Motor neuron (in vitro differentiated cells): ENCODE results near the gene MGA. TPM values are rescaled to one million over a fixed set of nuclear protein-coding genes. Genes with fewer than 3 reads are reported as not detected.

Experiments
- ATAC-seq, 8 experiments: fragments of 200-7000 bp; cut with Tn5 transposase; replicated peaks in 6 of 8; 2 replicates each; pipeline ENCODE4 v1.8.0; 2021; ENCODE audit warnings: mild to moderate bottlenecking in 8 of 8, moderate library complexity in 8 of 8
- H3K27ac ChIP-seq, 2 donors: fragments of 250-450 bp; sonication (Bioruptor Pico); 2 replicates each; pipeline ENCODE4 v1.9.0; 2021; ENCODE audit warnings: antibody characterized with exemption in 2 of 2, mild to moderate bottlenecking in 2 of 2, moderate library complexity in 1 of 2
- H3K4me1 ChIP-seq, 2 donors: fragments of 250-450 bp; sonication (Bioruptor Pico); replicated peaks in 1 of 2; 2 replicates each; pipeline ENCODE4 v1.6.1; 2021; ENCODE audit warnings: antibody characterized with exemption in 2 of 2, mild to moderate bottlenecking in 2 of 2, moderate library complexity in 1 of 2
- H3K4me3 ChIP-seq, 5 donors: fragments of 250-450 bp; sonication (Bioruptor Pico); 2 replicates each; pipeline ENCODE4 v1.9.0; 2021; ENCODE audit warnings: antibody characterized with exemption in 5 of 5, mild to moderate bottlenecking in 5 of 5, moderate library complexity in 4 of 5
- WGBS, 10 experiments: fragments of 450-650 bp; shearing (Covaris generic); methylation state at CpG; one replicate each; pipeline ENCODE4 v1.0.0; 2022; 5-methylcytosine and 5-hydroxymethylcytosine counted together
- in situ Hi-C, 9 experiments: fragments of 400-800 bp; cut with MboI; loops; one replicate each; pipeline ENCODE4 v1.15.0; 2021; ENCODE audit warnings: low sequenced_read_pairs in 9 of 9, low pct_unique_long_range_greater_than_20kb in 2 of 9; ENCODE audit not compliant: unreplicated experiment in 9 of 9
- total RNA-seq, 8 experiments: library from RNA; unstranded; fragments of 300-600 nt; gene quantifications; 2 replicates each; pipeline versions ENCODE4 v1.2.3 to v1.2.4, GENCODE V29; 2022

Gene MGA
- total RNA-seq, 8 experiments from 2014 or later: 22.0 to 49.6 (median 38.0) TPM

DNA sequence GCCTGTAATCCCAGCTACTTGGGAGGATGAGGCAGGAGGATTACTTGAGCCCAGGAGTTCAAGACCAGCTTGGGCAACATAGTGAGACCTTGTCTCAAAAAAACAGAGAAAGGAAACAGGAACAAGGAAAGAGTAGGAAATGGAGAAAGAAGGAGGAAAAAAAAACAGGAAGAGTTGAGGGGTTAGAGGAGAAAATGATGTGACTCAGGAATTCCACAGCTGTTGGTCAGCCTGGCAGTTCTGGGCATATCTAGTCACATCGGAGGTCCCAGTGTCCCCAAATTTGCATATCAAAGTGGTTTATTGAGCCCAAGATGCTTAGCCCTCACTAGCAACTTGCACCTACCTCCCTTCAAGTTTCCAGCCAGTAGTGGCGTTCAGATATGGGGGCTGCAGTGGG, 148.9 kb downstream of the MGA start:
- Histone ChIP-seq H3K4me1 (no peaks in the 10 kb centered on the region), H3K27ac (no peak overlapping the region), H3K4me3 (no peak overlapping the region)
- no peak for ATAC-seq
- 0 to 80% (median 44%) methylated on average over 1 to 2 of the region's 2 CpGs; no CpG with 5 or more reads in 2 of the 10 experiments for WGBS, 10 experiments
- in situ Hi-C loops: loop anchor here in 4 of 9 experiments (25.0 kb wide), 1 partner anchor 247 kb away; the partner anchor contains the start of gene TYRO3 (in 4 of the 4)

DNA sequence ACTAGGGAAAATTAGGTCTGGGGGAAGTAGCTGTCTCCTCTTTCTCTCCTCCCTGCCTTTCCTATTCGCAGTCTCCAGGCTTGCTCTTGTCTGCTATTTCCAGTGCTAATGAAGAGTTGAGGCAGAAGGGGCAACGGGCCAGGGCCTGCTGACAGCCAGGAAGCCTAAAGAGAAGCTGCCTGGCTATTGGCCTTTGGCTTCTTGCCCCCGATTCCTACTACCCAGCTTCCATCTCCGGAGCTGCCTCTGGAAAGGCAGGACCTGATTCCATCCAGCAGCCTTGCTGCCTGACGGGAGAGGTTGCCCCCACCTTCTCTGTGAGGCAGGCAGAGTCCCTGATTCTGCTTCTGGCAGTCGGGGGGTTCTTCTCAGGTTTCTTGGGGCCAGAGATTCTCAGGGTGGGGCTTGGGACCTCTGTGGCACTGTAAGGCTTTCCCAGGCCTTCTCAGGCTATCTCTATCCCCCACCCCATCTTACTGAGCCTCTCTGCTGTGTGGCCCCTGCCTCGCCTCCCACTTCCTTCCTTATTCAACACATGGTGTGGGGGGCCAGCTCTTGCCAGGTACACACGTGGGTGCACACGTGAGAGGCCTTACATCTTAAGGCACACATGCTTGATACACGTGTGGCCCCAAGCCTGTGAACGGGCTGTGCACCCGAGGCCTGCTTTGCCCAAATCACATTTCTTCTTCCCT, 149.5 kb downstream of the MGA start:
- Histone ChIP-seq H3K4me3 (no peak overlapping the region), H3K27ac (no peak overlapping the region), H3K4me1 (no peaks in the 10 kb centered on the region)
- in situ Hi-C loops: loop anchor here in 5 of 9 experiments (10.0 to 25.0 kb wide), 2 partner anchors 247 to 255 kb away; partner anchors contain the start of gene TYRO3 (in 5 of the 5)
- no peak for ATAC-seq
- WGBS, 10 experiments: 17 to 100% (median 81%) methylated on average over 1 to 4 of the region's 12 CpGs; no CpG with 5 or more reads in 4 of the 10 experiments

DNA sequence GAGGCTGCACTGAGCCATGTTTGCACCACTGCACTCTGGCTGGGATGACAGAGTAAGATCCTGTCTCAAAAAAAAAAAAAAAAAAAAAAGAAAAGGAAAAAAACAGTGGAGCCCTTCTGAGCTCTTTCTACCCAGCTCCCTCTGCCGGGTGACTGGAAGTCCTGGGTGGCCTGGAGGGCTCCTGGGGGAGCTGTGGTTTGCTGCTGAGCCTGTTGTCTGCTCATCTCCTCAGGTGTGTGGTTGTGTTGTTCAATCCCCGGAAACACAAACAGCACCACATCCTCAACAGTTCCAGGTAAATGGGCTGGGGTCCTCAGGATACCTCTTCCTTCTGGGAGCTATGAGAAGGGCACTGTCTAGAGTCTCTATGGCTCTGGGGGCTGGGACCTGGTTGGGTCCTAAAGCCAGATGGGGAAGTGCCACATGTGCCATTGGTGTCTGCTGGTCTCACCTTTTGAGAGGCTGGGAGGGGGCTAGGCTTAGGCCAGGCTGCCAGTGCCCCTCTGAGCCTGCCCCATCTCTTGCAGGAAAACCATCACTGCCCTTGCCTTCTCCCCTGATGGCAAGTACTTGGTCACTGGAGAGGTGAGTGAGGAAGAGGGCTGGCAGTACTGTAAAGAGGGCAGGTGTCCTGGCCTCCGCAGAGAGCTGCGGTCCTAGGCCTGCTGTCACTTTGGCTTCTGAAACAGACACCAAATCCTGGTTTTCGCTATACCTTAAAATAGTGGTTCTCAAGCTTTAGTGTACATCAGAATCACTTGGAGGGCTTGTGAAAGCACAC, 150.6 kb downstream of the MGA start:
- Histone ChIP-seq H3K27ac (no peak overlapping the region), H3K4me1 (no peaks in the 10 kb centered on the region), H3K4me3 (no peak overlapping the region)
- WGBS, 10 experiments: 75 to 100% (median 91%) methylated on average over 1 to 4 of the region's 5 CpGs; no CpG with 5 or more reads in 6 of the 10 experiments
- peak in 7 of 8 experiments; percentile 18 to 50 (median 40) for ATAC-seq
- in situ Hi-C loops: loop anchor here in 5 of 9 experiments (10.0 to 25.0 kb wide), 2 partner anchors 249 to 256 kb away; partner anchors contain the start of gene TYRO3 (in 5 of the 5)

DNA sequence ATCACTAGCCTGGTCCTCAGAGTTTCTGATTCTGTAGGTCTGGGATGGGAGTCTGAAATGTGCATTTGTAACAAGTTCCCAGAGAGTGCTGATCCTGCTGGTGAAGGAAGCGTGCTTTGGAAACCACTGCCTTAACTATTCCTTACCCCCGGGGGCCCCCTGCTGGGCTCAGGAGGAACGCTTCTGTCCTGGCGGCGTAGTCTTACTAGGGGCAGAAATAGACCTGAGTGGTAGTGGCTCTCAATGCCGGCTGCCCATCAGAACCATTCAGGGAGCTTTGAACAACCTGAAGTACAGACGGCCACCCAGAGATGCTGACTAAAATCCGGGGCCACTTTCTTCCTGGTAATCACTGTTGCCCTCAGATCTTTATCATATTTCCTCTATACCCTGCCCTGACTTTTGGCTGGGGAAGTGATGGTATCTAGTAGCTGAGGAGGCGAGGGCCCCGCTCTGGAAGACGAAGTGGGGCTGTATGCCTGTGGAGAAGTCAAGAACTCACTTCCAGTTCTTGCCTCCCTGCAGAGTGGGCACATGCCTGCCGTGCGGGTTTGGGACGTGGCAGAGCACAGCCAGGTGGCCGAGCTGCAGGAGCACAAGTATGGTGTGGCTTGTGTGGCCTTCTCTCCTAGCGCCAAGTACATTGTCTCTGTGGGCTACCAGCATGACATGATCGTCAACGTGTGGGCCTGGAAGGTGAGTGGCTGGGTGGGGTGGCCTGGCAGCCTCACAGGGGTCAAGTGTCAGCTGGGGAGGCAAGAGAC, 151.4 kb downstream of the MGA start:
- H3K4me3 ChIP-seq: no peak overlapping the region
- 0 to 100% (median 56%) methylated on average over 1 to 7 of the region's 18 CpGs; no CpG with 5 or more reads in 2 of the 10 experiments for WGBS, 10 experiments
- in situ Hi-C loops: loop anchor here in 5 of 9 experiments (10.0 to 25.0 kb wide), 2 partner anchors 249 to 257 kb away; partner anchors contain the start of gene TYRO3 (in 5 of the 5)
- peak; percentile 93 to 98 (median 97) for ATAC-seq
- H3K4me1 ChIP-seq: no peaks in the 10 kb centered on the region
- H3K27ac ChIP-seq: no peak overlapping the region

DNA sequence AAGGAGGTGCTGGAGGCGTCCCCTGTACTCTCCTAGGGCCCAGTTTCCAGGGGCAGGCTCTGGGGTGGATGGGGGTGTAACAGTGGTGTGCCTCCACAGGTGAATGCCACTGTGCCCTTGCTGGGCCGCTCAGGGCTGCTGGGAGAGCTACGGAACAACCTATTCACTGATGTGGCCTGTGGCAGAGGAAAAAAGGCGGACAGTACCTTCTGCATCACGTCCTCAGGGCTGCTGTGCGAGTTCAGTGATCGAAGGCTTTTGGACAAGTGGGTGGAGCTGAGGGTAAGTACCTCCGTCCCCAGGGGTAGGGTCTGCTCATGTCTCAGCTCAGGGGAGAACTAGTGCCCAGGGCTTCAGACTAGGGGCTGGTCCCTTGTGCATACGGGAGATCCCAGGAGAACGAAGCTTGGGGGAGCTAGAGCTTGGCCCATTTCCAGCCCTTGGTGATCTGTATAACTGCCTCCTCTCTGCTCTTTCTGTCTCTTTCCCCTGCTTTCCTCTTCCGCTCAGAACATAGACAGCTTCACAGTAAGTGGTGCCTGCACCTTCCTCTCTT, 152.7 kb downstream of the MGA start:
- H3K4me3 ChIP-seq: no peak overlapping the region
- H3K4me1 ChIP-seq: no peaks in the 10 kb centered on the region
- in situ Hi-C loops: loop anchor here in 5 of 9 experiments (10.0 to 25.0 kb wide), 2 partner anchors 251 to 258 kb away; partner anchors contain the start of gene TYRO3 (in 5 of the 5)
- 83 to 100% (median 96%) methylated on average over 1 to 7 of the region's 11 CpGs; no CpG with 5 or more reads in 2 of the 10 experiments for WGBS, 10 experiments
- ATAC-seq: no peak
- H3K27ac ChIP-seq: no peak overlapping the region

DNA sequence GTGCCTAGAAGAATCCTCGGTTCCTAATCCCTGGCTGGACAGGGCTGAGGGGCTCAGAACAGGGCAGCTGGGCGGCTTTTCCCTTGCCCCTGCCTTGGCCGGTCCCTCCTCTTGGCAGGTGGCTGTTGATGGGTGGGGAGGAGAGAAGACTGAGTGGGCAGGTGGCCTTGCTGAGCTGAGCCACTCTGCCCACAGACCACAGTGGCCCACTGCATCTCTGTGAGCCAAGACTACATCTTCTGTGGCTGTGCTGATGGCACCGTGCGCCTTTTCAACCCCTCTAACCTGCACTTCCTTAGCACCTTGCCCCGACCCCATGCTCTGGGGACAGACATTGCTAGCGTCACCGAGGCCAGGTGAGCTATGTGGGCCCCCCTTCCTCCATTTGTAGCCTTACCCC, 153.2 kb downstream of the MGA start:
- 40 to 100% (median 78%) methylated on average over 1 to 5 of the region's 8 CpGs; no CpG with 5 or more reads in 4 of the 10 experiments for WGBS, 10 experiments
- Histone ChIP-seq H3K4me1 (no peaks in the 10 kb centered on the region), H3K4me3 (no peak overlapping the region), H3K27ac (no peak overlapping the region)
- no peak for ATAC-seq
- in situ Hi-C loops: loop anchor here in 5 of 9 experiments (10.0 to 25.0 kb wide), 2 partner anchors 251 to 259 kb away; partner anchors contain the start of gene TYRO3 (in 5 of the 5)

DNA sequence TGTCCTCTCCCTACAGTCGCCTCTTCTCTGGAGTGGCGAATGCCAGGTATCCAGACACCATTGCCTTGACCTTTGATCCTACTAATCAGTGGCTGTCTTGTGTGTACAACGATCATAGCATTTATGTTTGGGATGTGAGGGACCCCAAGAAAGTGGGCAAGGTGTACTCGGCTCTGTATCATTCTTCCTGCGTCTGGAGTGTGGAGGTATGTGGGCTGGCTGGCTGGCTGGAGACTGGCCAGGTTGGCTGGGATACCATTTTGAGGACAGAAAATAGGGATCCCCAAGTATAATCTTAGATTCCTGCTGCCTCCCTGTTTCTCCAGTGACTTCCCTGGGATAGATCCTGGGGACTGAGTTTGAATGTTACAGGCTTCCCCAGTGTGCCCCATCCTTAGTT, 154.3 kb downstream of the MGA start:
- no peak for ATAC-seq
- 57 to 100% (median 90%) methylated on average over 1 to 4 of the region's 5 CpGs; no CpG with 5 or more reads in 2 of the 10 experiments for WGBS, 10 experiments
- in situ Hi-C loops: loop anchor here in 5 of 9 experiments (10.0 to 25.0 kb wide), 2 partner anchors 252 to 260 kb away; partner anchors contain the start of gene TYRO3 (in 5 of the 5)
- Histone ChIP-seq H3K4me1 (no peaks in the 10 kb centered on the region), H3K27ac (no peak overlapping the region), H3K4me3 (no peak overlapping the region)

DNA sequence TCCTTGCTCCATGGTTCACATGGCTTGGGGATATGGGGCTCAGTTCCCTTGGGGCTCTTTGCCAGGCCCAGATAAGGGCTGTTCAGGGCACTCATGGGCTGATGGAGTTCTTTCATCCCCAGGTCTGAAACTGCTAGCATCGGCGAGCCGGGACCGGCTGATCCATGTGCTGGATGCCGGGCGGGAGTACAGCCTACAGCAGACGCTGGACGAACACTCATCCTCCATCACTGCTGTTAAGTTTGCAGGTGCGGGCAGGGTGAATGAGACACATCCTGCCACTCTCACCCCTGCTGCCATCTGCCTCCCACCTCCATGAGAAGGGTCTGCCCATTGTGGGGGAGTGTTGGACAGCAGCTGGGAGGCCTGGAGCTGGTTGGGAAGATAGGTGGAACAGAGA, 156.6 kb downstream of the MGA start:
- Histone ChIP-seq H3K4me1 (no peaks in the 10 kb centered on the region), H3K27ac (no peak overlapping the region), H3K4me3 (no peak overlapping the region)
- no peak for ATAC-seq
- in situ Hi-C loops: loop anchor here in 5 of 9 experiments (10.0 to 25.0 kb wide), 2 partner anchors 254 to 262 kb away; partner anchors contain the start of gene TYRO3 (in 5 of the 5)
- WGBS, 10 experiments: 80 to 100% (median 93%) methylated on average over 3 to 9 of the region's 9 CpGs; no CpG with 5 or more reads in 6 of the 10 experiments

DNA sequence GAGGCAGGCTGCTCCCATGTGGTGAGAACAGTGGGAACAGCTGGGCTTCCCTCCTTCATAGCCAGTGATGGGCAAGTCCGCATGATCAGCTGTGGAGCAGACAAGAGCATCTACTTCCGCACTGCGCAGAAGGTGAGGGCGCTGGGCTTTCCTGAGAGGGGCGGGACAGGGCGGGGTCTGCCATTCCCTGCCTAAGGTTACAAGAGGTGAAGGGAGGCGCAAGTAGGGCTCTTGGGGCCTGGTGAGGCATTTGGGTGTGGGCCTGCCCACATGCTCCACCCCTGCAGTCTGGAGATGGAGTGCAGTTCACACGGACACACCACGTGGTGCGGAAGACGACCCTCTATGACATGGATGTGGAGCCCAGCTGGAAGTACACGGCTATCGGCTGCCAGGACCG, 157.1 kb downstream of the MGA start:
- 60 to 100% (median 82%) methylated on average over 1 to 7 of the region's 14 CpGs; no CpG with 5 or more reads in 6 of the 10 experiments for WGBS, 10 experiments
- ATAC-seq: no peak
- Histone ChIP-seq H3K4me1 (no peaks in the 10 kb centered on the region), H3K27ac (no peak overlapping the region), H3K4me3 (no peak overlapping the region)
- in situ Hi-C loops: loop anchor here in 5 of 9 experiments (10.0 to 25.0 kb wide), 2 partner anchors 255 to 263 kb away; partner anchors contain the start of gene TYRO3 (in 5 of the 5)

DNA sequence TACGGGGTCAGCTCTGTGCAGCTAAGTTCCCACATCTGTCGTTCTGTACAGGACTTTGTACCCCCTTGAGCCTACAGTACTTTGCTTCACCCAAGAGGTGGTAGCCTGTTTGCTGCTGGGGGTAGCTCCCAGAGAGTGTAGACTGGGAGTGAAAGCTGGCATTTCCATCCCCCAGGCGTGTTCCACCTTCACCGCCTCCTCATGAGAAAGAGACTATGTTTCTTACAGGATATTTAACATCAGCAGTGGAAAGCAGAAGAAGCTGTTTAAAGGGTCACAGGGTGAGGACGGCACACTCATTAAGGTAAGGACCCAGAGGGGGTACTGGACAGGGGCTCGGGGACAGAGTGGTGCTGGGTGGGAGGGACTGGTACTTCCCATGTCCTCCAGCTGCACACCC, 157.6 kb downstream of the MGA start:
- WGBS, 10 experiments: 42% methylated on average over 2 of the region's 6 CpGs; no CpG with 5 or more reads in 9 of the 10 experiments
- ATAC-seq: no peak
- in situ Hi-C loops: loop anchor here in 5 of 9 experiments (10.0 to 25.0 kb wide), 2 partner anchors 255 to 263 kb away; partner anchors contain the start of gene TYRO3 (in 5 of the 5)
- no peak overlapping the region for H3K4me3 ChIP-seq
- H3K4me1 ChIP-seq: no peaks in the 10 kb centered on the region
- H3K27ac ChIP-seq: no peak overlapping the region

DNA sequence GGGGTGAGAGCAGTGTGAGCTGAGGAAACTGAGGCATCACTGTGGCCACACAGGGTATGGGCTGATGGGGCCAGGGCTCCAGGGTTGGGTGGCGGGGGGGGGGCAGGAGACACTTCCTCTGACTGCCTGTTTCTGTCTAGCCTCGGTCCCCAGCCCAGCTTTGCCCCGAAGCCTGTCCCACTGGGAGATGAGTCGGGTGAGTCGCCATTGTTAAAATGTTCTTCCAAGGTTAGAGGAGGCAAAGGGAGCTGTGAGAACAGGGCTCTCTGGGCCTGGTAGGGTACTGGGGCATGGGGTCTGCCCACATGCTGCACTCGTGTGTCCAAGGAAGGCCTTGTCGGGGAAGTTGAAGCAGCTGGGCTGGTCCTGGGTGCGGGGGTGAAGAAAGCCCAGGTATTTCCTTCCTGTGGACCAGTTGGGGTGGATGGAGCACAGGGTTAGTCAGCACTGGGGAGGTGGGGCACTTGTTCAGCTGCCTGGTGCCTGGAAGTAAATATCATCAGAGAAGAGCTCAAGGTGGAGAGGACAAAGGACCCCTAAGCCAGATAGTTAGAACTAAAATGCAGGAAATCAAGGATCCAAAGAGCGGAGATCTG, 159.3 kb downstream of the MGA start:
- no peak for ATAC-seq
- in situ Hi-C loops: loop anchor here in 5 of 9 experiments (10.0 to 25.0 kb wide), 2 partner anchors 257 to 265 kb away; partner anchors contain the start of gene TYRO3 (in 5 of the 5)
- WGBS, 10 experiments: 83 to 100% (median 88%) methylated on average over 1 to 4 of the region's 9 CpGs; no CpG with 5 or more reads in 5 of the 10 experiments

More for the DNA sequence above, 159.3 kb downstream of the MGA start:
- Histone ChIP-seq H3K4me1 (no peaks in the 10 kb centered on the region), H3K4me3 (no peak overlapping the region), H3K27ac (no peak overlapping the region)
